ENCODE measurements around the gene DESI2.
"Not testable (repeated sequence)": the region's sequence is repeated elsewhere in the genome, so short reads cannot be mapped to it uniquely, and the experiment has no call there.

DESI2 gene

GRCh38 chr1:244666672-244667418, 13.9 kb downstream of the DESI2 start:
- H3K36me3 ChIP-seq (ENCODE audit: control insufficient read depth in 1 of 2, insufficient read depth in 2 of 2, low read length in 2 of 2); H3K27me3 ChIP-seq (ENCODE audit: control insufficient read depth in 1 of 2, insufficient read depth in 2 of 2, low read length in 2 of 2); H3K27ac ChIP-seq (ENCODE audit: low read depth, low read length); H3K4me3 ChIP-seq (ENCODE audit: low read depth in 1 of 2, low read length in 2 of 2); H3K9ac ChIP-seq (ENCODE audit: low read depth in 1 of 2, low read length in 2 of 2); H3K9me3 ChIP-seq (ENCODE audit: control insufficient read depth in 1 of 2, low read length in 2 of 2): not testable (repeated sequence)
- peaks cover 6 to 12% of the 10 kb centered on the region in 2 donors for H3K4me1 ChIP-seq (ENCODE audit: control insufficient read depth in 1 of 2, insufficient read depth in 2 of 2, low read length in 2 of 2)

- Histone ChIP-seq H3K4me1 (ENCODE audit: control insufficient read depth in 1 of 2, insufficient read depth in 2 of 2, low read length in 2 of 2) (peaks cover 6 to 12% of the 10 kb centered on the region in 2 donors), H3K4me3 (ENCODE audit: low read depth in 1 of 2, low read length in 2 of 2) (no peak overlapping the region), H3K27me3 (ENCODE audit: control insufficient read depth in 1 of 2, insufficient read depth in 2 of 2, low read length in 2 of 2) (no peaks in the 10 kb centered on the region), H3K27ac (ENCODE audit: low read depth, low read length) (no peak overlapping the region), H3K9me3 (ENCODE audit: control insufficient read depth in 1 of 2, low read length in 2 of 2) (no peaks in the 10 kb centered on the region), H3K9ac (ENCODE audit: low read depth in 1 of 2, low read length in 2 of 2) (no peak overlapping the region), H3K36me3 (ENCODE audit: control insufficient read depth in 1 of 2, insufficient read depth in 2 of 2, low read length in 2 of 2) (no peaks in the 10 kb centered on the region)
These were observed 14.9 kb downstream of the DESI2 start for GRCh38 chr1:244667797-244668196.

GRCh38 chr1:244672946-244673682, 20.2 kb downstream of the DESI2 start:
- H3K36me3 ChIP-seq (ENCODE audit: control insufficient read depth in 1 of 2, insufficient read depth in 2 of 2, low read length in 2 of 2), result no peaks in the 10 kb centered on the region
- no peaks in the 10 kb centered on the region for H3K9me3 ChIP-seq (ENCODE audit: control insufficient read depth in 1 of 2, low read length in 2 of 2)
- H3K4me1 ChIP-seq (ENCODE audit: control insufficient read depth in 1 of 2, insufficient read depth in 2 of 2, low read length in 2 of 2), result no peaks in the 10 kb centered on the region
- no peak overlapping the region for H3K9ac ChIP-seq (ENCODE audit: low read depth in 1 of 2, low read length in 2 of 2)
- H3K4me3 ChIP-seq (ENCODE audit: low read depth in 1 of 2, low read length in 2 of 2), result no peak overlapping the region
- H3K27ac ChIP-seq (ENCODE audit: low read depth, low read length), result no peak overlapping the region
- no peaks in the 10 kb centered on the region for H3K27me3 ChIP-seq (ENCODE audit: control insufficient read depth in 1 of 2, insufficient read depth in 2 of 2, low read length in 2 of 2)

GRCh38 chr1:244674446-244674845, 21.5 kb downstream of the DESI2 start:
- H3K36me3 ChIP-seq (ENCODE audit: control insufficient read depth in 1 of 2, insufficient read depth in 2 of 2, low read length in 2 of 2), result peaks cover 0 to 4% of the 10 kb centered on the region in 2 donors
- no peak overlapping the region for H3K4me3 ChIP-seq (ENCODE audit: low read depth in 1 of 2, low read length in 2 of 2)
- H3K9ac ChIP-seq (ENCODE audit: low read depth in 1 of 2, low read length in 2 of 2), result no peak overlapping the region
- no peaks in the 10 kb centered on the region for H3K27me3 ChIP-seq (ENCODE audit: control insufficient read depth in 1 of 2, insufficient read depth in 2 of 2, low read length in 2 of 2)
- H3K27ac ChIP-seq (ENCODE audit: low read depth, low read length), result no peak overlapping the region
- no peaks in the 10 kb centered on the region for H3K4me1 ChIP-seq (ENCODE audit: control insufficient read depth in 1 of 2, insufficient read depth in 2 of 2, low read length in 2 of 2)
- H3K9me3 ChIP-seq (ENCODE audit: control insufficient read depth in 1 of 2, low read length in 2 of 2), result no peaks in the 10 kb centered on the region

- Histone ChIP-seq H3K36me3 (ENCODE audit: control insufficient read depth in 1 of 2, insufficient read depth in 2 of 2, low read length in 2 of 2) (peaks cover 0 to 4% of the 10 kb centered on the region in 2 donors), H3K9ac (ENCODE audit: low read depth in 1 of 2, low read length in 2 of 2) (no peak overlapping the region), H3K27ac (ENCODE audit: low read depth, low read length) (no peak overlapping the region), H3K4me1 (ENCODE audit: control insufficient read depth in 1 of 2, insufficient read depth in 2 of 2, low read length in 2 of 2) (no peaks in the 10 kb centered on the region), H3K9me3 (ENCODE audit: control insufficient read depth in 1 of 2, low read length in 2 of 2) (no peaks in the 10 kb centered on the region), H3K27me3 (ENCODE audit: control insufficient read depth in 1 of 2, insufficient read depth in 2 of 2, low read length in 2 of 2) (no peaks in the 10 kb centered on the region), H3K4me3 (ENCODE audit: low read depth in 1 of 2, low read length in 2 of 2) (no peak overlapping the region)
These were observed 22.2 kb downstream of the DESI2 start for GRCh38 chr1:244675167-244675566.

GRCh38 chr1:244678697-244679096, 25.8 kb downstream of the DESI2 start:
- no peaks in the 10 kb centered on the region for H3K9me3 ChIP-seq (ENCODE audit: control insufficient read depth in 1 of 2, low read length in 2 of 2)
- H3K4me3 ChIP-seq (ENCODE audit: low read depth in 1 of 2, low read length in 2 of 2), result no peak overlapping the region
- no peak overlapping the region for H3K9ac ChIP-seq (ENCODE audit: low read depth in 1 of 2, low read length in 2 of 2)
- peaks cover 0 to 4% of the 10 kb centered on the region in 2 donors for H3K36me3 ChIP-seq (ENCODE audit: control insufficient read depth in 1 of 2, insufficient read depth in 2 of 2, low read length in 2 of 2)
- no peaks in the 10 kb centered on the region for H3K4me1 ChIP-seq (ENCODE audit: control insufficient read depth in 1 of 2, insufficient read depth in 2 of 2, low read length in 2 of 2)
- no peak overlapping the region for H3K27ac ChIP-seq (ENCODE audit: low read depth, low read length)
- H3K27me3 ChIP-seq (ENCODE audit: control insufficient read depth in 1 of 2, insufficient read depth in 2 of 2, low read length in 2 of 2), result no peaks in the 10 kb centered on the region

GRCh38 chr1:244680667-244681066, 27.7 kb downstream of the DESI2 start:
- Histone ChIP-seq H3K9ac (ENCODE audit: low read depth in 1 of 2, low read length in 2 of 2) (no peak overlapping the region), H3K4me1 (ENCODE audit: control insufficient read depth in 1 of 2, insufficient read depth in 2 of 2, low read length in 2 of 2) (no peaks in the 10 kb centered on the region), H3K27me3 (ENCODE audit: control insufficient read depth in 1 of 2, insufficient read depth in 2 of 2, low read length in 2 of 2) (no peaks in the 10 kb centered on the region), H3K27ac (ENCODE audit: low read depth, low read length) (no peak overlapping the region), H3K4me3 (ENCODE audit: low read depth in 1 of 2, low read length in 2 of 2) (no peak overlapping the region), H3K36me3 (ENCODE audit: control insufficient read depth in 1 of 2, insufficient read depth in 2 of 2, low read length in 2 of 2) (peaks cover 0 to 4% of the 10 kb centered on the region in 2 donors), H3K9me3 (ENCODE audit: control insufficient read depth in 1 of 2, low read length in 2 of 2) (no peaks in the 10 kb centered on the region)

GRCh38 chr1:244682087-244682486, 29.2 kb downstream of the DESI2 start:
- not testable (repeated sequence) for H3K4me3 ChIP-seq (ENCODE audit: low read depth in 1 of 2, low read length in 2 of 2); H3K4me1 ChIP-seq (ENCODE audit: control insufficient read depth in 1 of 2, insufficient read depth in 2 of 2, low read length in 2 of 2); H3K9ac ChIP-seq (ENCODE audit: low read depth in 1 of 2, low read length in 2 of 2); H3K27ac ChIP-seq (ENCODE audit: low read depth, low read length); H3K9me3 ChIP-seq (ENCODE audit: control insufficient read depth in 1 of 2, low read length in 2 of 2); H3K27me3 ChIP-seq (ENCODE audit: control insufficient read depth in 1 of 2, insufficient read depth in 2 of 2, low read length in 2 of 2)
- peaks cover 0 to 13% of the 10 kb centered on the region in 2 donors for H3K36me3 ChIP-seq (ENCODE audit: control insufficient read depth in 1 of 2, insufficient read depth in 2 of 2, low read length in 2 of 2)

GRCh38 chr1:244695937-244696336, 43.0 kb downstream of the DESI2 start:
- no peak overlapping the region for H3K9ac ChIP-seq (ENCODE audit: low read depth in 1 of 2, low read length in 2 of 2)
- H3K9me3 ChIP-seq (ENCODE audit: control insufficient read depth in 1 of 2, low read length in 2 of 2), result peaks cover 0 to 5% of the 10 kb centered on the region in 2 donors
- no peak overlapping the region for H3K27ac ChIP-seq (ENCODE audit: low read depth, low read length)
- peaks cover 21 to 62% of the 10 kb centered on the region in 2 donors for H3K36me3 ChIP-seq (ENCODE audit: control insufficient read depth in 1 of 2, insufficient read depth in 2 of 2, low read length in 2 of 2)
- no peaks in the 10 kb centered on the region for H3K4me1 ChIP-seq (ENCODE audit: control insufficient read depth in 1 of 2, insufficient read depth in 2 of 2, low read length in 2 of 2)
- no peaks in the 10 kb centered on the region for H3K27me3 ChIP-seq (ENCODE audit: control insufficient read depth in 1 of 2, insufficient read depth in 2 of 2, low read length in 2 of 2)
- H3K4me3 ChIP-seq (ENCODE audit: low read depth in 1 of 2, low read length in 2 of 2), result no peak overlapping the region

GRCh38 chr1:244699741-244700140, 46.8 kb downstream of the DESI2 start:
- peaks cover 14 to 39% of the 10 kb centered on the region in 2 donors for H3K36me3 ChIP-seq (ENCODE audit: control insufficient read depth in 1 of 2, insufficient read depth in 2 of 2, low read length in 2 of 2)

More at GRCh38 chr1:244699741-244700140, 46.8 kb downstream of the DESI2 start:
- Histone ChIP-seq H3K9ac (ENCODE audit: low read depth in 1 of 2, low read length in 2 of 2) (no peak overlapping the region), H3K4me1 (ENCODE audit: control insufficient read depth in 1 of 2, insufficient read depth in 2 of 2, low read length in 2 of 2) (peaks cover 3 to 5% of the 10 kb centered on the region in 2 donors), H3K4me3 (ENCODE audit: low read depth in 1 of 2, low read length in 2 of 2) (no peak overlapping the region), H3K27ac (ENCODE audit: low read depth, low read length) (no peak overlapping the region), H3K27me3 (ENCODE audit: control insufficient read depth in 1 of 2, insufficient read depth in 2 of 2, low read length in 2 of 2) (no peaks in the 10 kb centered on the region), H3K9me3 (ENCODE audit: control insufficient read depth in 1 of 2, low read length in 2 of 2) (peaks cover 0 to 5% of the 10 kb centered on the region in 2 donors)
